Naive thymus-derived CD4-positive, alpha-beta T cell (primary cell): ENCODE data around the gene PLEKHA4. TPM values are rescaled to one million over a fixed set of nuclear protein-coding genes. Genes with fewer than 3 reads are reported as not detected.
"Not testable (repeated sequence)": the region's sequence is repeated elsewhere in the genome, so short reads cannot be mapped to it uniquely, and the experiment has no call there.

ENCODE experiments used
- ATAC-seq: fragments of 150-1000 bp; cut with Tn5 transposase; 2 replicates; pipeline ENCODE4 v1.10.0; 2021; ENCODE audit warnings: mild to moderate bottlenecking, moderate library complexity
- CTCF ChIA-PET: fragments of 350-600 bp; sonication (Branson Sonifier 250); formaldehyde crosslinking; loops from one replicate; lab custom pipeline; 2021; ENCODE audit warnings: antibody characterized with exemption; lab: Charles Lee
- POLR2A ChIA-PET: fragments of 350-600 bp; sonication (Branson Sonifier 250); formaldehyde crosslinking; loops from one replicate; lab custom pipeline; 2021; ENCODE audit warnings: antibody characterized with exemption, inconsistent platforms; lab: Charles Lee
- DNase-seq, 9 donors: peaks; one replicate each; pipeline versions ENCODE4 v3.0.0 to v3.0.0-alpha.2; 2020 to 2022; ENCODE audit warnings: mixed read lengths in 1 of 9
- H3K27ac ChIP-seq: one replicate; pipeline ENCODE4 v1.7.0; 2013; ENCODE audit warnings: mild to moderate bottlenecking, low read depth, low read length, moderate library complexity
- H3K27me3 ChIP-seq, 2 donors: one replicate each; pipeline ENCODE4 v1.7.0; 2013; ENCODE audit warnings: low read length in 2 of 2, mild to moderate bottlenecking in 2 of 2, moderate library complexity in 2 of 2; ENCODE audit not compliant: control insufficient read depth in 2 of 2, insufficient read depth in 2 of 2
- H3K36me3 ChIP-seq, 3 experiments: 1 replicate in 2 of 3; 2 replicates in 1 of 3; pipeline ENCODE4 v1.7.0; 2013; ENCODE audit warnings: low read length in 3 of 3, mild to moderate bottlenecking in 3 of 3, moderate library complexity in 1 of 3; ENCODE audit not compliant: insufficient read depth in 3 of 3, control insufficient read depth in 2 of 3
- H3K4me1 ChIP-seq, 2 donors: one replicate each; pipeline ENCODE4 v1.7.0; 2013; ENCODE audit warnings: low read length in 2 of 2, mild to moderate bottlenecking in 2 of 2, moderate library complexity in 1 of 2; ENCODE audit not compliant: control insufficient read depth in 2 of 2, insufficient read depth in 2 of 2
- H3K4me3 ChIP-seq: 2 replicates; pipeline ENCODE4 v1.7.0; 2013; ENCODE audit warnings: mild to moderate bottlenecking, low read length
- H3K9me3 ChIP-seq, 3 experiments: 1 replicate in 2 of 3; 2 replicates in 1 of 3; pipeline ENCODE4 v1.7.0; 2013; ENCODE audit warnings: low read length in 3 of 3; ENCODE audit not compliant: control insufficient read depth in 2 of 3
- H3K27ac Mint-ChIP-seq, 9 donors: one replicate each; pipeline ENCODE4 v1.8.0; 2020 to 2022; ENCODE audit warnings: mixed read lengths in 9 of 9, mild to moderate bottlenecking in 8 of 9, moderate library complexity in 5 of 9, inconsistent platforms in 2 of 9
- H3K27me3 Mint-ChIP-seq, 5 donors: one replicate each; pipeline ENCODE4 v1.8.0; 2021 to 2022; ENCODE audit warnings: mixed read lengths in 5 of 5, mild to moderate bottlenecking in 1 of 5
- H3K36me3 Mint-ChIP-seq, 5 donors: one replicate each; pipeline ENCODE4 v1.8.0; 2020 to 2022; ENCODE audit warnings: mixed read lengths in 5 of 5, mild to moderate bottlenecking in 3 of 5, inconsistent platforms in 1 of 5
- H3K4me1 Mint-ChIP-seq, 7 donors: one replicate each; pipeline ENCODE4 v1.8.0; 2020 to 2022; ENCODE audit warnings: mixed read lengths in 7 of 7, mild to moderate bottlenecking in 3 of 7, inconsistent platforms in 1 of 7
- H3K4me3 Mint-ChIP-seq, 10 donors: one replicate each; pipeline ENCODE4 v1.8.0; 2020 to 2022; ENCODE audit warnings: mild to moderate bottlenecking in 10 of 10, mixed read lengths in 10 of 10, moderate library complexity in 6 of 10, inconsistent platforms in 2 of 10
- H3K9me3 Mint-ChIP-seq, 11 donors: one replicate each; pipeline ENCODE4 v1.8.0; 2020 to 2022; ENCODE audit warnings: mixed read lengths in 11 of 11, mild to moderate bottlenecking in 4 of 11, inconsistent platforms in 1 of 11, moderate library complexity in 1 of 11
- intact Hi-C, 2 donors: fragments of 100-400 bp; cut with micrococcal nuclease; formaldehyde crosslinking; loops; one replicate each; pipeline ENCODE4 v1.15.1; 2023
- polyA plus RNA-seq, 2 donors: library from polyadenylated mRNA; unstranded; fragments of 300-500 nt; fragmentation: Illumina TruSeq; gene quantifications; one replicate each; pipeline ENCODE4 v1.2.3, GENCODE V29; 2021
- total RNA-seq, 6 experiments: library from RNA in 5 of 6; stranded (reverse) in 5 of 6; gene quantifications; 1 replicate in 5 of 6; 2 replicates in 1 of 6; pipeline ENCODE4 v1.2.3 and lab custom pipeline; 2021 to 2026

Gene PLEKHA4
- total and polyA plus RNA-seq, 7 experiments from 2014 or later: 2.1 to 7.4 (median 4.0) TPM

DNA sequence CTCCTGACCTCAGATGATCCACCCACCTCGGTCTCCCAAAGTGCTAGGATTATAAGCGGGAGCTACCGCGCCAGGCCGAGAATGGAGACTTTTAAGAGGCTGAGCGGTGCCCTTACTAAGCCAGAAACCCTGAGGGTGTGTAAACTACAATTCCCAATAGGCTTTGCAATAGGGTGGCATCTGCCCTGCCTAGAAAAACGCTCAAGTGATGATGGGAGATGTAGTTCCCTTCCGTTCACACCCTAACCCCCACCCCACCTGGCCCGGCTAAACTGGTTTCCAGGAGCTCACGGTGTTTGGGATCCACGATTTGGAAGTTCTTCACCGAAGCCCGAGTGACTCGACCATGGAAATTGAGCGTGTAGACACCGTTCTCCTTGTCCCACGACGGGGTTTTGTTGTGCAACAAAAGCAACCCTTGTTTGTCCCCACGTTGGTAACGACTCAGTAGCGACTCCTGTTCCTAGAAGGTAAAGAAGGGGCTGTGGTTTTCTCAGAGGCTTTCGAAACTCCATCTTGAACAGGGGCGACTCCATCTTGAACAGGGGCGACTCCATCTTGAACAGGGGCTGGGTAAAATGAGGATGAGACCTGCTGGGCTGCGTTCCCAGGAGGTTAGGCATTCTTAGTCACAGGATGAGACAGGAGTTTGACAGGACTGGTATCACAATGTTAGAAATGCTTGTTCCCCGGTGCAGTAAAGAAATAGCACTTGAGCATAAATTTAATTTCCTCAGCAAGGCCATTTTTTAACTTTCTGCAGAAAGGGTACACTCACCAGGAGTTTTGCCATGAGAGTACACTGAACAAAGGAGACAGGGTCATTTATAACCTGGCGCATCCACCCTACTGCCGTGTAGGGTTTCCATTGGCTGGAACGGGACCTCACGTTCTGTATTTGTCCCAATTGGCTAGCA, 13.6 kb upstream of the PLEKHA4 start:
- Histone ChIP-seq H3K27ac (no peak overlapping the region), H3K27me3 (no peaks in the 10 kb centered on the region), H3K4me1 (no peaks in the 10 kb centered on the region), H3K36me3 (no peaks in the 10 kb centered on the region), H3K9me3 (no peaks in the 10 kb centered on the region), H3K4me3 (no peak overlapping the region)
- DNase-seq (peak in 3 of 9 donors; percentile 21 to 54 (median 25)), ATAC-seq (peak; percentile 52)
- Mint-ChIP-seq H3K9me3 (peaks cover 0 to 10% (median 0%) of the 10 kb centered on the region in 11 donors), H3K36me3 (peaks cover 0 to 16% (median 0%) of the 10 kb centered on the region in 5 donors), H3K27me3 (no peaks in the 10 kb centered on the region), H3K4me3 (peak overlapping the region in 1 of 10 donors; percentile 45), H3K27ac (peak overlapping the region in 1 of 9 donors; percentile 83), H3K4me1 (peaks cover 0 to 18% (median 0%) of the 10 kb centered on the region in 7 donors)
- CTCF ChIA-PET: no interaction called here
- POLR2A ChIA-PET: interaction anchor here (0.6 to 1.0 kb wide), 2 partner anchors 9 to 200 kb away, joined by 3 to 4 read pairs; no protein-coding TSS in a partner anchor
- intact Hi-C loops: no loop called here

DNA sequence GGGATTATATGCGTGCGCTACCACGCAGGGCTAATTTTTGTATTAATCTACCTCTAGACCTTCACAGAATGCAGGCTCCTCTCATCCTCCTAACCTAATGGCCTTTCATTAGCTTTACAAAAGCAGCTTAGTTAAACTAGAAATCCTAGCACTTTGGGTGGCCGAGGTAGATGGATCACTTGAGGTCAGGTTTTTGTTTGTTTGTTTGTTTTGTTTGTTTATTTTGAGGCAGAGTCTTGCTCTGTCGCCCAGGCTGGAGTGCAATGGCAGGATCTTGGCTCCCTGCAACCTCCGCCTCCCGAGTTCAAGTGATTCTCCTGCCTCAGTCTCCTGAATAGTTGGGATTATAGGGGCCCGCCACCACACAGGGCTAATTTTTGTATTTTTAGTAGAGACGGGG, 11.3 kb upstream of the PLEKHA4 start:
- H3K27ac ChIP-seq, intact Hi-C loops, H3K27me3 Mint-ChIP-seq, H3K4me3 Mint-ChIP-seq, ATAC-seq, H3K4me3 ChIP-seq, H3K9me3 ChIP-seq, H3K27me3 ChIP-seq, DNase-seq: not testable (repeated sequence)
- H3K4me1 ChIP-seq: peaks cover 14 to 17% of the 10 kb centered on the region in 2 donors
- peaks cover 0 to 17% (median 0%) of the 10 kb centered on the region in 11 donors for H3K9me3 Mint-ChIP-seq
- H3K27ac Mint-ChIP-seq: peak overlapping the region in 1 of 9 donors; percentile 89
- ChIA-PET CTCF (interaction anchor here (0.6 kb wide), 1 partner anchor 104 kb away, joined by 3 read pairs; no protein-coding TSS in a partner anchor), POLR2A (interaction anchor here (0.6 to 0.7 kb wide), 2 partner anchors 26 to 228 kb away, joined by 3 to 7 read pairs; no protein-coding TSS in a partner anchor)
- H3K36me3 Mint-ChIP-seq: peaks cover 0 to 30% (median 5%) of the 10 kb centered on the region in 5 donors
- H3K36me3 ChIP-seq: peaks cover 0 to 12% (median 0%) of the 10 kb centered on the region in 3 experiments
- peaks cover 9 to 35% (median 16%) of the 10 kb centered on the region in 7 donors for H3K4me1 Mint-ChIP-seq

DNA sequence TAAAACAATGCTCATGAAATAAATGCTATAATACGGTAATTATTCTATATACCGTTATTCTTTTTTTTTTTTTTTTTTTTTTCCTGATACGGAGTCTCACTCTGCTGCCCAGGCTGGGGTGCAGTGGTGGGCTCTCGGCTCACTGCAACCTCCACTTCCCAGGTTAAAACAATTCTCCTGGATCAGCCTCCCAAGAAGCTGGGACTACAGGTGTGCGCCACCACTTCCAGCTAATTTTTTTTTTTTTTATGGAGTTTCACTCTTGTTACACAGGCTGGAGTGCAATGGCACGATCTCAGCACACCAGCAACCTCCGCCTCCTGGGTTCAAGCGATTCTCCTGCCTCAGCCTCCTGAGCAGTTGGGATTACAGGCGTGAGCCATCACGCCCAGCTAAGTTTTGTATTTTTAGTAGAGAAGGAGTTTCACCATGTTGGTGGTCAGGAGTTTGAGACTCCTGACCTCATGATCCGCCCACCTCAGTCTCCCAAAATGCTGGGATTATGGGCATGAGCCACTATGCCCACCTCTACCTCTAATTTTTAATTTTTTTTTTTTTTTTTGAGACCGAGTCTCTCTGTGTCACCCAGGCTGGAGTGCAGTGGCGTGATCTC, 10.7 kb upstream of the PLEKHA4 start:
- Mint-ChIP-seq H3K4me1 (peaks cover 14 to 41% (median 22%) of the 10 kb centered on the region in 7 donors), H3K27me3 (no peaks in the 10 kb centered on the region), H3K36me3 (peaks cover 0 to 35% (median 5%) of the 10 kb centered on the region in 5 donors), H3K4me3 (no peak overlapping the region), H3K27ac (peak overlapping the region in 2 of 9 donors; percentile 28 to 89), H3K9me3 (peaks cover 0 to 17% (median 0%) of the 10 kb centered on the region in 11 donors)
- H3K27me3 ChIP-seq: no peaks in the 10 kb centered on the region
- H3K4me3 ChIP-seq: no peak overlapping the region
- POLR2A ChIA-PET: interaction anchor here (0.5 to 0.7 kb wide), 4 partner anchors 27 to 755 kb away, joined by 3 to 7 read pairs (median 3); no protein-coding TSS in a partner anchor
- H3K36me3 ChIP-seq: peaks cover 0 to 18% (median 0%) of the 10 kb centered on the region in 3 experiments
- peaks cover 19 to 22% of the 10 kb centered on the region in 2 donors for H3K4me1 ChIP-seq
- no peak overlapping the region for H3K27ac ChIP-seq
- intact Hi-C loops: no loop called here
- CTCF ChIA-PET: interaction anchor here (0.6 kb wide), 1 partner anchor 22 kb away, joined by 4 read pairs; no protein-coding TSS in a partner anchor
- DNase-seq (no peak), ATAC-seq (no peak)
- H3K9me3 ChIP-seq: no peaks in the 10 kb centered on the region

DNA sequence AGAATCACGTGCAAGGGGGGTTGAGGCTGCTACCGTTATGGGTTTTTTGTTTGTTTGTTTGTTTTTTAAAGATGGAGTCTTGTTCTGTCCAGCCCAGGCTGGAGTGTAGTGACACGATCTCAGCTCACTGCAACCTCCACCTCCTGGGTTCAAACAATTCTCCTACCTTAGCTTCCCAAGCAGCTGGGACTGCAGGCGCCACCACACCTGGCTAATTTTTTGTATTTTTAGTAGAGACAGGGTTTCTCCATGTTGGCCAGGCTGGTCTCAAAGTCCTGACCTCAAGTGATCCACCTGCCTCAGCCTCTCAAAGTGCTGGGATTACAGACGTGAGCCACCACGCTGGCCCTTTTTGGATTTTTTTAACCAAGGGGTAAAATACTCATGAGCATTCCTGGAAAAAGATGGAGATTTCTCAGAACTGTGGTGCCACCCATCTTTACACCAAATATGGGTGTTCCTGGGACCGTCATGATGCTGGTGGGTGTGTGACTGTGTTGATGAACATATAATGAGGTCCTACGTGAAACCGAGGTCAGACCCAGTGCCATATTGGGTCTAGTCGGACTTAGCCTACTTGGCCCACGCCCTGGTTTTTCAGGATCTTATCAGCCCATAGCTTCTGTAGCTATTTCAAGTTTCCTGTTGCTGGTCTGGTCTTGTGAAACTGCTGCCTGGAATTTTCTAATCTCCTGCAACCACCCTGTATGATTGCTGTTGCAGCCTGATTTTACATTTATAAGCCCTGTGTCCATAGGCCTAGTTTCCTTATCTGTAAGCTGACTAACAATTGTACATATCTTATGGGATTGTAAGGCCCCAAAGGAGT, 10.0 kb upstream of the PLEKHA4 start:
- POLR2A ChIA-PET: interaction anchor here (0.6 to 0.8 kb wide), 3 partner anchors 10 to 511 kb away, joined by 3 read pairs; no protein-coding TSS in a partner anchor
- no peak overlapping the region for H3K27ac ChIP-seq
- peak; percentile 2 for ATAC-seq

DNA sequence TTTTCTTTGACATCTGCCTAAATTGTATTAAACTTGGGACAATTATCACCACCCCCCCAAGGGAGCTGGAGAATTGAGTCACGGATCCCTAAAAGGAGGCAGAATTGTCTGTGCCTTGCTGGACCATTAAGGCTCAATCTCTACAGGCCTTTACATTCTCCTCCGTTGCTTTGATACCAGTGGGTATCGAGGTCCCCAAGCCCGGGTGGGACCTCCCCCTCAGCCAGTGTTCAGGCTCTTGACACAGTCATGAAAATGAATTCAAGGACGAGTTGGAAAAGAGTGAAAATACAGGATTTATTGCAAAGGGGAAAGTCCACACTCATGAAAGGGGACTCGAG, 9.4 kb upstream of the PLEKHA4 start:
- H3K36me3 Mint-ChIP-seq: peaks cover 0 to 47% (median 13%) of the 10 kb centered on the region in 5 donors

More for the DNA sequence above, 10.0 kb upstream of the PLEKHA4 start:
- Histone ChIP-seq H3K4me3 (no peak overlapping the region), H3K27me3 (no peaks in the 10 kb centered on the region), H3K36me3 (peaks cover 0 to 25% (median 0%) of the 10 kb centered on the region in 3 experiments), H3K4me1 (peaks cover 27 to 30% of the 10 kb centered on the region in 2 donors), H3K9me3 (no peaks in the 10 kb centered on the region)
- H3K4me3 Mint-ChIP-seq: peak overlapping the region in 1 of 10 donors; percentile 27
- peak in 1 of 9 donors; percentile 28 for DNase-seq
- intact Hi-C loops: no loop called here
- H3K36me3 Mint-ChIP-seq: peaks cover 0 to 42% (median 12%) of the 10 kb centered on the region in 5 donors
- no peaks in the 10 kb centered on the region for H3K27me3 Mint-ChIP-seq
- CTCF ChIA-PET: interaction anchor here (0.6 kb wide), 1 partner anchor 23 kb away, joined by 4 read pairs; no protein-coding TSS in a partner anchor
- peaks cover 21 to 48% (median 29%) of the 10 kb centered on the region in 7 donors for H3K4me1 Mint-ChIP-seq
- H3K9me3 Mint-ChIP-seq: peaks cover 0 to 17% (median 0%) of the 10 kb centered on the region in 11 donors
- H3K27ac Mint-ChIP-seq: peak overlapping the region in 5 of 9 donors; percentile 1 to 89 (median 66)

More for the DNA sequence above, 9.4 kb upstream of the PLEKHA4 start:
- Mint-ChIP-seq H3K4me3 (peak overlapping the region in 4 of 10 donors; percentile 0 to 30 (median 25)), H3K27me3 (peaks cover 0 to under 1% (median 0%) of the 10 kb centered on the region in 5 donors), H3K9me3 (peaks cover 0 to 17% (median 0%) of the 10 kb centered on the region in 11 donors), H3K27ac (peak overlapping the region in 4 of 9 donors; percentile 1 to 89 (median 42)), H3K4me1 (peaks cover 26 to 54% (median 34%) of the 10 kb centered on the region in 7 donors)
- peak in 1 of 9 donors; percentile 21 for DNase-seq
- no peak overlapping the region for H3K27ac ChIP-seq
- no peaks in the 10 kb centered on the region for H3K27me3 ChIP-seq
- intact Hi-C loops: no loop called here
- H3K9me3 ChIP-seq: no peaks in the 10 kb centered on the region
- H3K36me3 ChIP-seq: peaks cover 0 to 27% (median 0%) of the 10 kb centered on the region in 3 experiments
- ChIA-PET CTCF (no interaction called here), POLR2A (interaction anchor here (0.6 to 0.8 kb wide), 2 partner anchors 11 to 23 kb away, joined by 3 read pairs; no protein-coding TSS in a partner anchor)
- H3K4me3 ChIP-seq: no peak overlapping the region
- no peak for ATAC-seq
- H3K4me1 ChIP-seq: peaks cover 32 to 34% of the 10 kb centered on the region in 2 donors
